Measurements from ENCODE around the gene KREMEN1.

DNA sequence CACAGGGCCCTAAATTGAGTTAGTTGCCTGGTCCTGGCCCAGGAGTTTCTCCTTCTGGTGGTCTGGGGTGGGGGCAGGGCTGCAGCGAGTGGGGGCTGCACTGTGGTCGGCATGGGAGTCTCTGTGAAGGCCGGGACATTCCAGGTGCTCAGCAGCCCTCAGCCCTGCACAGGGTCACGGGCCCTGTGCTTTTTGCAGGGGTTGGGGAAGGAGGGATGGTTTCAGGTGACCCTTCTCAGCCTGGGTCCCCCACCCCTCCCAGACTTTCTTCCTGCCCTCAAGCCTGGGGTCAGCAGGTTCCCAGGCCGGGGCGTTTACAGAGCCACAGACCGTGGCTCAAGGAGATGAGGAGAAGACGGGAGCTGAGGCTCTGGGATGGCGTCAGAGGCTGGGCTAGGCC is 140.7 kb downstream of the KREMEN1 start:
- TF ChIP-seq EZH2 (IDR thresholded peaks at IDR 0.05) (no peak), FOXP2 (optimal IDR thresholded peaks at IDR 0.05; ENCODE audit: control extremely low read depth, extremely low read length, insufficient read depth) (no peak), POLR2AphosphoS5 (IDR thresholded peaks at IDR 0.05; ENCODE audit: borderline replicate concordance, low read depth, low read length) (no peak)

Data from SK-N-MC (cell line).